NCI-H748 (cell line): ENCODE measurements around the gene OR4K14.
"Not testable (repeated sequence)": the region's sequence is repeated elsewhere in the genome, so short reads cannot be mapped to it uniquely, and the experiment has no call there.

ENCODE experiments used
- DNase-seq: peaks from one replicate; lab custom pipeline; 2025; ENCODE audit not compliant: unreplicated experiment; lab: John Stamatoyannopoulos, UW

Gene OR4K14, protein sequence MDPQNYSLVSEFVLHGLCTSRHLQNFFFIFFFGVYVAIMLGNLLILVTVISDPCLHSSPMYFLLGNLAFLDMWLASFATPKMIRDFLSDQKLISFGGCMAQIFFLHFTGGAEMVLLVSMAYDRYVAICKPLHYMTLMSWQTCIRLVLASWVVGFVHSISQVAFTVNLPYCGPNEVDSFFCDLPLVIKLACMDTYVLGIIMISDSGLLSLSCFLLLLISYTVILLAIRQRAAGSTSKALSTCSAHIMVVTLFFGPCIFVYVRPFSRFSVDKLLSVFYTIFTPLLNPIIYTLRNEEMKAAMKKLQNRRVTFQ

DNA sequence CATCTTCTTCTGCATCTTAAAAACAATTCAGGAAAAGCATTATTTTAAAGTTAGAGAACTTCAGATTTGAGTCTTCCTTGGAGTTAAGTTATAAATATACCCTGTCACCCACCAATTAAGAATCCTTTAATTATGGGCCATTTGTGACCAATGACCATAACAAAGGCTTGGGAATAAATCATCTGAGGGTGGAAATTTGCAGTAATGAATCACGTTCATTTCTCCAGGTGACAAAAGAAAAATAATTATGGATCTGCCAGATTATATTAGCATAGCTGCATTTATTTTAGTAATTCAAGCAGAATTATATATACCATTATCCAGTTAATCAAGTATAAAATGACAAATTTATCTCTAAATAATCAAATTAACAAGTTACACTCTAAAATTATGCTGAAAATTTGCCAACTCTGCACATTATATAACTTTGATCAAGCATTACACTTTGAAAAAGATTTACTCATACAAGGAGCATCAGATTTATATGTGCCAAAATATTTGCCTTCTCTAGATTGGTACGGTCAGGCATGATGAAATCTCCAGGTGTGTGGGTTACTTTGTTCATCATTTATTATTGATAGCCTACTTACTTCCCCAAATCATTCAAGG, at the start of gene OR4K14:
OR4K14 (minus strand) TSS at position 51 of the 609 bp plus-strand sequence. CDS start 4,114 bp downstream, outside the sequence.
- no peak for DNase-seq

DNA sequence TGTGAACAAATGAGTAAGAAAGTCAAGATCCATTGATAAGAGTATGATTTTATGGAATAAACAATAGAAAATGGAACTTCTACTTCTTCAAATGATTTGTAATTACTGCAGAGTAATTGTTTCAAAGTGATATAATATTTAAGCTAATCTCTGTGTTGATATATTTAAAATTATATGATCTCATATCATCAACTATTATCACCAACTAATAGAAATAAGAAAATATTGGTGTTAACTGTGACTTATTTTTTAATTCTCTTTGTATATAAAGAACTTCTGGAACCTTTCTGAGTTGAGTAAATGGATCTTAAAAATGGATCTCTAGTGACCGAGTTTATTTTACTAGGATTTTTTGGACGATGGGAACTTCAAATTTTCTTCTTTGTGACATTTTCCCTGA, 40.6 kb upstream of the OR4K14 start, which contains the start of gene OR4L1:
OR4L1 (plus strand) TSS at position 301 of the 400 bp plus-strand sequence; CDS start at position 301, 0 bp downstream.
- no peak for DNase-seq

GRCh38 chr14:20048202-20048601, 29.1 kb upstream of the OR4K14 start:
- no peak for DNase-seq

DNA sequence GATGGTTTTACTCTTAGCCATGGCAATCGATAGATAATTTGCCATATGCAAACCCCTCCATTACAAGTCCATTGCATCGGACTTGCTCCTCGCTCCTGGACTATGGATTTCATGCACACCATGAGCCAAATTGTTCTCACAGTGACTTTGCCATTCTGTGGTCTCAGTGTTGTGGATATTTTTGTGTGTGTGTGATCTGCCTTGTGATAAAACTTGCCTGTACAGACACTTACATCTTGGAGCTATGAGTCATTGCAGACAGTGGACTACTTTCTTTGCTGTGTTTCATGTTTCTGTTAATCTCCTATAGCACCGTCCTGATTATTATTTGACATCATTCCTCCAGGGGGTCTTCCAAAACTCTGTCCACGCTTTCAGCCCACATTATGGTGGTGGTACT, 25.1 kb upstream of the OR4K14 start:
- no peak for DNase-seq

DNA sequence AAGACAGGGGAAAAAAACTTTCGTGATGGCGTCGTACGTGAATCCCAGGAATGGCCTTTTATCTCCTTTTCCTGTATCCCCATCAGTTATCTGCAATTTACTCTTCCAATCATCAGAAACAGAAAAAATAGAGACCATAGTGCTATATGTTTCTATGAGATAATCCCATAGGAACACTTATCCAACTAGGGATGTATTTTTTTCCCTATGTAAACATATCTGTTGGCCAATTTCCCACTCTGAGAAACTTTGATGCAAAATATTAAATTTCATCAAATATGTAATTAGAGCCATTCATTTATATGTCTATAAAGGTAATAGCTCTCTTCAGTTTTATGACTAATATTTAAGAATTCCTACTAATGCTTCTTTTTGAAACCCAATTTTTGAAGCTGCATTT, 16.8 kb upstream of the OR4K14 start, which contains the start of gene OR4K13:
OR4K13 (minus strand) TSS at position 101 of the 400 bp plus-strand sequence. CDS start 1,280 bp downstream, outside the sequence.
- no peak for DNase-seq

GRCh38 chr14:20035449-20035848, 16.3 kb upstream of the OR4K14 start:
- DNase-seq = no peak

DNA sequence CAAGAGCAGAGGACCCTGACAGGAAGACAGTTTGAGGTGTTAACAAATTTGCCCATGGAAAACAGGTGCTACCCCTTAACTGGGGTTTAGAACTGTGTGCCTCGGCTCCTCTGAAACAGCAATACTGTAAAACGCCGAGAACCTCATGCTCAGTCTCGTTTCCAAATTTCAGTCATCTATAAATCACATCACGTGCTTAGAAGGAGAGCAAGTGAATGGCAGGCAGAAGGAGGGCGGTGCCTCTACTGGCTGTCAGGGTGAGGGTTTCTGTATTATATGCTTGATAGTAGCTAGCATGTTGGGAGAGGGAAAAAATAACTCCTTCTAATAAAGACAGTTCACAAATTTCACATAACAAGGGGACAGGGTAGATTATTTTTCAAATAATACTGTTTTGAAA, 12.0 kb upstream of the OR4K14 start:
- no peak for DNase-seq

DNA sequence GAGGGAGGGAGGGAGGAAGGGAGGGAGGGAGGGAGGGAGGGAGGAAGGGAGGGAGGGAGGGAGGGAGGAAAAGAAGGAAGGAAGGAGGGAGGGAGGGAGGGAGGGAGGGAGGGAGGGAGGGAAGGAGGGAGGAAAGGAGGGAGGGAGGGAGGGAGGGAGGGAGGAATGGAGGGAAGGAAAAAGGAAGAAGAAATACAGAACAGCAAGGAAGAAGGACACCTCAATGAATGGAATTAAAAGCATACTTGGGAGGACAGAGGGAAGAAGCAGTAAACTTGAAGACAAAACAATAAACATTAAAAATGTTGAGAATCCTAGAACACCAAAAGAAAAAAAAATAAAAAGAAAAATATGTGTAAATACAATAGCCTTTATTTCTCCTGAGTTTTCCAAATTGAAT, 11.0 kb downstream of the OR4K14 start:
- no peak for DNase-seq

GRCh38 chr14:20002319-20002718, 16.8 kb downstream of the OR4K14 start:
- no peak for DNase-seq

- DNase-seq = no peak
Measured at GRCh38 chr14:20001863-20002262, 17.2 kb downstream of the OR4K14 start, which contains the start of gene OR4Q2. TSS of gene OR4Q2 (plus strand) at chr14:20002163.

DNA sequence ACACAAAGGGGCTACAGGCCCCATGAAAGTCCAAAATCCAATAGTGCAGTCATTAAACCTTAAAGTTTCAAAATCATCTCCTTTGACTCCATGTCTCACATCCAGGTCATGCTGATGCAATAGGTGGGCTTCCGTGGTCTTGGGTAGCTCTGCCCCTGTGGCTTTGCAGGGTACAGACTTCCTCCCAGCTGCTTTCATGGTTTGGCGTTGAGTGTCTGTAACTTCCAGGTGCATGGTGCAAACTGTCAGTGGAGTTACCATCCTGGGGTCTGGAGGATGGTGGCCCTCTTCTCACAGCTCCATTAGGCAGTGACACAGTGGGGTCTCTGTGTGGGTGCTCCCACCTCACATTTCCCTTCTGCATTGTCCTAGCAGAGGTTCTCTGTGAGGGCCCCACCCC, 25.7 kb downstream of the OR4K14 start:
- no peak for DNase-seq

DNA sequence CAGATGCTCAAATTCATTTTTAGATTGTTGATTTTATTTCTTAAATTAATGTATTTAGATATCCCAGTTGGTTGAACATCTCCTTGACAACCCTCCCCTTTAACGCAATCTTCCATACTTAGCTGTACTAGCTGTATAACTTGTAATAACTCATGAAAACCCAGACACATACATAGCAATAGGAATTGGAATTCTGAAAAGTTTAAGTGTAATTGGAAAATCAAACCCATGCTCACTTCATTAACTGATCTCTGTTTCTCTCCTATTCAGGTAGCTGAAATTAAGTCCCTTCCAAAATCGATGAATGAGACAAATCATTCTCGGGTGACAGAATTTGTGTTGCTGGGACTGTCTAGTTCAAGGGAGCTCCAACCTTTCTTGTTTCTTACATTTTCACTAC, 43.8 kb downstream of the OR4K14 start, which contains the start of gene OR4K15:
OR4K15 (plus strand) TSS at position 301 of the 400 bp plus-strand sequence; CDS start at position 301, 0 bp downstream.
- no peak for DNase-seq

GRCh38 chr14:19974844-19975243, 44.3 kb downstream of the OR4K14 start:
- DNase-seq = no peak

GRCh38 chr14:19969735-19970134, 49.4 kb downstream of the OR4K14 start:
- DNase-seq = not testable (repeated sequence)
